ENCODE data around the gene KIF18B. TPM values are rescaled to one million over a fixed set of nuclear protein-coding genes. Genes with fewer than 3 reads are reported as not detected.

Gene KIF18B
- total and polyA plus RNA-seq, 2 of the 13 experiments (the other 11 are each of a cell fraction or from before 2014, with no cell fraction given): 15.2 to 15.3 TPM

DNA sequence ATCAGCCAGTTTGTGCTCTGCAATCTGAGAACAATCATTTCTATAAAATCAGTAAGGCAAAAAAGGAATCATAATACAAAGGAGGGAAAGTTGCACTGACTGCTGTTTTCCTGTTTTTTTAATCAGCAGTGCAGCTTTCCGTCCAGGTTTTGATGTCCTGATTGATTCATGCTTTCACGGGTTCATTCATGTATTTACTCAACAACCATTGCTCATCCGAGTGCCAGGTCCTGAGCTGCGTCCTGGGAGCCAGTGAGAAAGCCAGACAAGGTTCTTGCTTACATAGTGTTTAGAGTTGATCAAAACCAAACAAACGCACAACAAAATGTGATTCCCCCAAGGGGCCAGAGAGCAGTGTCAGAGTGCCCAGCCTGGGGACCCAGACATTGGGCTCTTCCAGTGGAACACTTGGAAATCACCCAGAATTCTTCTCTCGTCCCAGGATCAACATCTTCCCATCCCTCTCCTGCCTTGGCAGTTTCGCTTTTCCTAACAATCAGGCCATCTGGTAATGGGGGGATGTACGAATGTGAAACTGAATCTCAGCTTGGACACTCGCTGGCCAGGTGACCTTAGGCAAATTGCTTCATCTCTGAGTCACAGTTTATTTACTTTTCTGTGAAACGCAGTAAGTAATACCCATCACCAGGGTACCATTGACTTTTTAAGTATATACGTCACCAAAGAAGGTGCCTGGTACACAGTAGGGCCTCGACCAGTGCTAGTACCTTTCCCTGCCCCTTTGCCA is 33.8 kb upstream of the KIF18B start (continued):
- TF ChIP-seq, protein P1, sequence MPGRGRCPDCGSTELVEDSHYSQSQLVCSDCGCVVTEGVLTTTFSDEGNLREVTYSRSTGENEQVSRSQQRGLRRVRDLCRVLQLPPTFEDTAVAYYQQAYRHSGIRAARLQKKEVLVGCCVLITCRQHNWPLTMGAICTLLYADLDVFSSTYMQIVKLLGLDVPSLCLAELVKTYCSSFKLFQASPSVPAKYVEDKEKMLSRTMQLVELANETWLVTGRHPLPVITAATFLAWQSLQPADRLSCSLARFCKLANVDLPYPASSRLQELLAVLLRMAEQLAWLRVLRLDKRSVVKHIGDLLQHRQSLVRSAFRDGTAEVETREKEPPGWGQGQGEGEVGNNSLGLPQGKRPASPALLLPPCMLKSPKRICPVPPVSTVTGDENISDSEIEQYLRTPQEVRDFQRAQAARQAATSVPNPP (CRISPR knock-in tag; IDR thresholded peaks at IDR 0.05): no peak
- TF ChIP-seq HNF4A (CRISPR knock-in tag; IDR thresholded peaks at IDR 0.05) (peak; percentile 14; the same call in 1 of the 2 replicates), SIX1 (CRISPR knock-in tag; IDR thresholded peaks at IDR 0.05; ENCODE audit: borderline replicate concordance) (peak; percentile 72; the same call in 1 of the 2 replicates), FOSL1 (CRISPR knock-in tag; IDR thresholded peaks at IDR 0.05; ENCODE audit: borderline replicate concordance) (peak; percentile 88), FOXP1 (IDR thresholded peaks at IDR 0.05) (no peak), FOXP1 (CRISPR knock-in tag; IDR thresholded peaks at IDR 0.05) (peak; percentile 31), ARNT (IDR thresholded peaks at IDR 0.05) (no peak), ZNF720 (CRISPR knock-in tag; IDR thresholded peaks at IDR 0.05) (no peak), ZKSCAN1 (IDR thresholded peaks at IDR 0.05; ENCODE audit: low read length) (peak; percentile 91), ZNF225 (CRISPR knock-in tag; IDR thresholded peaks at IDR 0.05) (no peak), NFKBIZ (CRISPR knock-in tag; IDR thresholded peaks at IDR 0.05) (0 out of 2 replicates have a peak, but pooled peaks have one; percentile 23), SMC3 (IDR thresholded peaks at IDR 0.05; ENCODE audit: low read length) (0 out of 2 replicates have a peak, but pooled peaks have one; percentile 9), ZNF333 (CRISPR knock-in tag; IDR thresholded peaks at IDR 0.05; ENCODE audit: borderline replicate concordance) (no peak), ZC3H4 (CRISPR knock-in tag; IDR thresholded peaks at IDR 0.05; ENCODE audit: borderline replicate concordance) (no peak), ZNF816 (CRISPR knock-in tag; IDR thresholded peaks at IDR 0.05; ENCODE audit: borderline replicate concordance) (0 out of 2 replicates have a peak, but pooled peaks have one; percentile 29), FOXJ3 (CRISPR knock-in tag; IDR thresholded peaks at IDR 0.05; ENCODE audit: borderline replicate concordance) (peak; percentile 28), NFE2L1 (CRISPR knock-in tag; IDR thresholded peaks at IDR 0.05; ENCODE audit: borderline replicate concordance) (no peak), NFYC (CRISPR knock-in tag; IDR thresholded peaks at IDR 0.05) (no peak)
- TF ChIP-seq, protein P2, sequence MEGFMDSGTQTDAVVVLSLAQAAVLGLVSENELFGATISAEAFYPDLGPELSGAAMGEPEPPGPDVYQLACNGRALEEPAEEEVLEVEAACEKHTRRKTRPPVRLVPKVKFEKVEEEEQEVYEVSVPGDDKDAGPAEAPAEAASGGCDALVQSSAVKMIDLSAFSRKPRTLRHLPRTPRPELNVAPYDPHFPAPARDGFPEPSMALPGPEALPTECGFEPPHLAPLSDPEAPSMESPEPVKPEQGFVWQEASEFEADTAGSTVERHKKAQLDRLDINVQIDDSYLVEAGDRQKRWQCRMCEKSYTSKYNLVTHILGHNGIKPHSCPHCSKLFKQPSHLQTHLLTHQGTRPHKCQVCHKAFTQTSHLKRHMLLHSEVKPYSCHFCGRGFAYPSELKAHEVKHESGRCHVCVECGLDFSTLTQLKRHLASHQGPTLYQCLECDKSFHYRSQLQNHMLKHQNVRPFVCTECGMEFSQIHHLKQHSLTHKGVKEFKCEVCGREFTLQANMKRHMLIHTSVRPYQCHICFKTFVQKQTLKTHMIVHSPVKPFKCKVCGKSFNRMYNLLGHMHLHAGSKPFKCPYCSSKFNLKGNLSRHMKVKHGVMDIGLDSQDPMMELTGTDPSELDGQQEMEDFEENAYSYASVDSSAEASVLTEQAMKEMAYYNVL (CRISPR knock-in tag; IDR thresholded peaks at IDR 0.05; ENCODE audit: borderline replicate concordance): no peak; the same call in 1 of the 2 replicates
- TF ChIP-seq, protein P3, sequence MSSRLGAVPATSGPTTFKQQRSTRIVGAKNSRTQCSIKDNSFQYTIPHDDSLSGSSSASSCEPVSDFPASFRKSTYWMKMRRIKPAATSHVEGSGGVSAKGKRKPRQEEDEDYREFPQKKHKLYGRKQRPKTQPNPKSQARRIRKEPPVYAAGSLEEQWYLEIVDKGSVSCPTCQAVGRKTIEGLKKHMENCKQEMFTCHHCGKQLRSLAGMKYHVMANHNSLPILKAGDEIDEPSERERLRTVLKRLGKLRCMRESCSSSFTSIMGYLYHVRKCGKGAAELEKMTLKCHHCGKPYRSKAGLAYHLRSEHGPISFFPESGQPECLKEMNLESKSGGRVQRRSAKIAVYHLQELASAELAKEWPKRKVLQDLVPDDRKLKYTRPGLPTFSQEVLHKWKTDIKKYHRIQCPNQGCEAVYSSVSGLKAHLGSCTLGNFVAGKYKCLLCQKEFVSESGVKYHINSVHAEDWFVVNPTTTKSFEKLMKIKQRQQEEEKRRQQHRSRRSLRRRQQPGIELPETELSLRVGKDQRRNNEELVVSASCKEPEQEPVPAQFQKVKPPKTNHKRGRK (CRISPR knock-in tag; IDR thresholded peaks at IDR 0.05): no peak
- TF ChIP-seq, protein P4, sequence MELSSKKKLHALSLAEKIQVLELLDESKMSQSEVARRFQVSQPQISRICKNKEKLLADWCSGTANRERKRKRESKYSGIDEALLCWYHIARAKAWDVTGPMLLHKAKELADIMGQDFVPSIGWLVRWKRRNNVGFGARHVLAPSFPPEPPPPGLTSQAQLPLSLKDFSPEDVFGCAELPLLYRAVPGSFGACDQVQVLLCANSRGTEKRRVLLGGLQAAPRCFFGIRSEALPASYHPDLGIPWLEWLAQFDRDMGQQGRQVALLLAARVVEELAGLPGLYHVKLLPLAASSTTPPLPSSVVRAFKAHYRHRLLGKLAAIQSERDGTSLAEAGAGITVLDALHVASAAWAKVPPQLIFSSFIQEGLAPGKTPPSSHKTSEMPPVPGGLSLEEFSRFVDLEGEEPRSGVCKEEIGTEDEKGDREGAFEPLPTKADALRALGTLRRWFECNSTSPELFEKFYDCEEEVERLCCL (CRISPR knock-in tag; IDR thresholded peaks at IDR 0.05; ENCODE audit: borderline replicate concordance): no peak
- TF ChIP-seq, protein P5, sequence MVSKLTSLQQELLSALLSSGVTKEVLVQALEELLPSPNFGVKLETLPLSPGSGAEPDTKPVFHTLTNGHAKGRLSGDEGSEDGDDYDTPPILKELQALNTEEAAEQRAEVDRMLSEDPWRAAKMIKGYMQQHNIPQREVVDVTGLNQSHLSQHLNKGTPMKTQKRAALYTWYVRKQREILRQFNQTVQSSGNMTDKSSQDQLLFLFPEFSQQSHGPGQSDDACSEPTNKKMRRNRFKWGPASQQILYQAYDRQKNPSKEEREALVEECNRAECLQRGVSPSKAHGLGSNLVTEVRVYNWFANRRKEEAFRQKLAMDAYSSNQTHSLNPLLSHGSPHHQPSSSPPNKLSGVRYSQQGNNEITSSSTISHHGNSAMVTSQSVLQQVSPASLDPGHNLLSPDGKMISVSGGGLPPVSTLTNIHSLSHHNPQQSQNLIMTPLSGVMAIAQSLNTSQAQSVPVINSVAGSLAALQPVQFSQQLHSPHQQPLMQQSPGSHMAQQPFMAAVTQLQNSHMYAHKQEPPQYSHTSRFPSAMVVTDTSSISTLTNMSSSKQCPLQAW (CRISPR knock-in tag; IDR thresholded peaks at IDR 0.05): peak; percentile 62
